Measurements from ENCODE around the gene STK17B.

DNA sequence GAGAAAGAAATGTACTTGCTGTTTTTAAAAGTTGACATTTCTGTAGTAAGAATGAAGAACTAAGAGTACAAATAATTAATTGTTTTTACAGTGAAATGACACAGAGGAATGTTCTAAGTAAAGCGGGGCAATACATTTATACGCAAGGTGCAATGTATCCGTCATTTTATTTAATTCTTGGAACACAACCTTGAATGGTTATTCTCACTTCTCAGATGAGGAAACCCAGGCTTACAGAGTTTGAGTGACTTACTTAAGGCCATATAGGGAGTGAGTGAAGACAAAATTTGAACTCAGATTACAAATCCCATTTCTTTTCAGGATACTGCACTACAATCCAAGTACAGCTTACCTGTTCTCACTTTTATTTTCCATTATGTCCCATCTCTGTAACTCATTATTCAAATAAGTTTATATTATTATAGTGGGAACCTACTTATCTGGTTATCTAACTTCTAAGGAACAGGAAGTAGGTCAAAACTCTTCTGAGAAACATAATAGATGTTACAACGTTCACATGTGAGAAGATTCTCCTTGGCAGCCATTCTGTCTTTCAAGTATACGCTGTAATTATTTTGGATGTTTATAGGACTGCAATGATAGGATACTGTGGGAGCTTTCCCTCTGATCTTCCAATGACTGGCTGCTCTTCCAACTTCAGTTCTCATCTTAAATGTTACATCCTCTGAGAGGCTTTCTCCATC lies 12.3 kb upstream of the STK17B start:
- TF ChIP-seq, protein P1, sequence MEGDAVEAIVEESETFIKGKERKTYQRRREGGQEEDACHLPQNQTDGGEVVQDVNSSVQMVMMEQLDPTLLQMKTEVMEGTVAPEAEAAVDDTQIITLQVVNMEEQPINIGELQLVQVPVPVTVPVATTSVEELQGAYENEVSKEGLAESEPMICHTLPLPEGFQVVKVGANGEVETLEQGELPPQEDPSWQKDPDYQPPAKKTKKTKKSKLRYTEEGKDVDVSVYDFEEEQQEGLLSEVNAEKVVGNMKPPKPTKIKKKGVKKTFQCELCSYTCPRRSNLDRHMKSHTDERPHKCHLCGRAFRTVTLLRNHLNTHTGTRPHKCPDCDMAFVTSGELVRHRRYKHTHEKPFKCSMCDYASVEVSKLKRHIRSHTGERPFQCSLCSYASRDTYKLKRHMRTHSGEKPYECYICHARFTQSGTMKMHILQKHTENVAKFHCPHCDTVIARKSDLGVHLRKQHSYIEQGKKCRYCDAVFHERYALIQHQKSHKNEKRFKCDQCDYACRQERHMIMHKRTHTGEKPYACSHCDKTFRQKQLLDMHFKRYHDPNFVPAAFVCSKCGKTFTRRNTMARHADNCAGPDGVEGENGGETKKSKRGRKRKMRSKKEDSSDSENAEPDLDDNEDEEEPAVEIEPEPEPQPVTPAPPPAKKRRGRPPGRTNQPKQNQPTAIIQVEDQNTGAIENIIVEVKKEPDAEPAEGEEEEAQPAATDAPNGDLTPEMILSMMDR (conservative IDR thresholded peaks at IDR 0.05; ENCODE audit: low read length) = no peak
- no peak for TF ChIP-seq EZH2phosphoT487 (IDR thresholded peaks at IDR 0.05; ENCODE audit: borderline replicate concordance)
